H9 (cell line): ENCODE results near the gene MACC1. TPM values are rescaled to one million over a fixed set of nuclear protein-coding genes. Genes with fewer than 3 reads are reported as not detected.

Source experiments
- DNase-seq: peaks from one replicate; pipeline ENCODE4 v3.0.0-alpha.2; 2017
- H2AFZ ChIP-seq: one replicate; pipeline ENCODE4 v1.6.1; 2013; ENCODE audit warnings: mild to moderate bottlenecking, low read length, control low read depth, moderate library complexity
- H2AK5ac ChIP-seq: 2 replicates; pipeline ENCODE4 v1.6.1; 2013; ENCODE audit warnings: low read length, control low read depth, mixed read lengths; ENCODE audit not compliant: insufficient read length
- H2BK120ac ChIP-seq: one replicate; pipeline ENCODE4 v1.6.1; 2013; ENCODE audit warnings: low read depth, mild to moderate bottlenecking, low read length, control low read depth, inconsistent platforms; ENCODE audit not compliant: poor library complexity, severe bottlenecking
- H2BK12ac ChIP-seq: 2 replicates; pipeline ENCODE4 v1.6.1; 2013; ENCODE audit warnings: low read length, control low read depth, mixed read lengths, low read depth; ENCODE audit not compliant: insufficient read length
- H2BK15ac ChIP-seq: 2 replicates; pipeline ENCODE4 v1.6.1; 2013; ENCODE audit warnings: low read depth, low read length, control low read depth
- H2BK20ac ChIP-seq: one replicate; pipeline ENCODE4 v1.6.1; 2013; ENCODE audit warnings: low read depth, mild to moderate bottlenecking, low read length, control low read depth, inconsistent platforms; ENCODE audit not compliant: poor library complexity, severe bottlenecking
- H2BK5ac ChIP-seq: 2 replicates; pipeline ENCODE4 v1.6.1; 2013; ENCODE audit warnings: low read length, control low read depth, mixed read lengths; ENCODE audit not compliant: insufficient read length
- H3K14ac ChIP-seq: 2 replicates; pipeline ENCODE4 v1.6.1; 2013; ENCODE audit warnings: low read length, control low read depth; ENCODE audit not compliant: insufficient read depth
- H3K18ac ChIP-seq: 2 replicates; pipeline ENCODE4 v1.6.1; 2013; ENCODE audit warnings: low read depth, mild to moderate bottlenecking, mixed read lengths, low read length, control low read depth; ENCODE audit not compliant: insufficient read length
- H3K23ac ChIP-seq: 2 replicates; pipeline ENCODE4 v1.6.1; 2013; ENCODE audit warnings: low read length, control low read depth, mixed read lengths, low read depth; ENCODE audit not compliant: insufficient read length
- H3K23me2 ChIP-seq: 2 replicates; pipeline ENCODE4 v1.6.1; 2013; ENCODE audit warnings: low read depth, mild to moderate bottlenecking, mixed read lengths, low read length, control low read depth; ENCODE audit not compliant: insufficient read length, poor library complexity, severe bottlenecking
- H3K27ac ChIP-seq: 2 replicates; pipeline ENCODE4 v1.5.1; 2013; ENCODE audit warnings: low read length, control low read depth, mixed read lengths, low read depth; ENCODE audit not compliant: insufficient read length
- H3K27me3 ChIP-seq: 2 replicates; pipeline ENCODE4 v1.6.1; 2013; ENCODE audit warnings: low read length, control low read depth, inconsistent platforms; ENCODE audit not compliant: insufficient read depth
- H3K4ac ChIP-seq: 2 replicates; pipeline ENCODE4 v1.6.1; 2013; ENCODE audit warnings: low read depth, mild to moderate bottlenecking, control low read depth, inconsistent platforms, low read length, moderate library complexity
- H3K4me1 ChIP-seq: 2 replicates; pipeline ENCODE4 v1.6.1; 2013; ENCODE audit warnings: low read length, control low read depth, inconsistent platforms; ENCODE audit not compliant: insufficient read depth
- H3K4me2 ChIP-seq: 2 replicates; pipeline ENCODE4 v1.6.1; 2013; ENCODE audit warnings: low read length, control low read depth, mixed read lengths; ENCODE audit not compliant: insufficient read length, insufficient read depth
- H3K56ac ChIP-seq: 2 replicates; pipeline ENCODE4 v1.6.1; 2013; ENCODE audit warnings: low read depth, mild to moderate bottlenecking, mixed read lengths, low read length, control low read depth; ENCODE audit not compliant: insufficient read length
- H3K79me1 ChIP-seq: 2 replicates; pipeline ENCODE4 v1.6.1; 2013; ENCODE audit warnings: low read depth, mild to moderate bottlenecking, moderate library complexity, low read length, control low read depth, inconsistent platforms; ENCODE audit not compliant: insufficient read depth, poor library complexity, severe bottlenecking
- H3K79me2 ChIP-seq: 2 replicates; pipeline ENCODE4 v1.6.1; 2013; ENCODE audit warnings: low read length, control low read depth, inconsistent platforms; ENCODE audit not compliant: insufficient read depth
- H3K9ac ChIP-seq: 2 replicates; pipeline ENCODE4 v1.6.1; 2013; ENCODE audit warnings: low read length, control low read depth, mixed read lengths; ENCODE audit not compliant: insufficient read length; ENCODE audit errors: extremely low read depth
- H3K9me3 ChIP-seq: one replicate; pipeline ENCODE4 v1.6.1; 2013; ENCODE audit warnings: low read depth, low read length, inconsistent platforms; ENCODE audit not compliant: control insufficient read depth
- H3T11ph ChIP-seq: one replicate; pipeline ENCODE4 v1.6.1; 2013; ENCODE audit warnings: mild to moderate bottlenecking, low read length, control low read depth, inconsistent platforms
- H4K20me1 ChIP-seq: one replicate; pipeline ENCODE4 v1.6.1; 2013; ENCODE audit not compliant: control insufficient read depth, insufficient read length, insufficient read depth
- H4K5ac ChIP-seq: 2 replicates; pipeline ENCODE4 v1.6.1; 2013; ENCODE audit warnings: low read depth, mild to moderate bottlenecking, mixed read lengths, low read length, control low read depth; ENCODE audit not compliant: insufficient read length
- H4K8ac ChIP-seq: replicated peaks from 2 replicates; pipeline ENCODE4 v1.6.1; 2013; ENCODE audit warnings: low read length, control low read depth, mixed read lengths, low read depth; ENCODE audit not compliant: insufficient read length
- H4K91ac ChIP-seq: 2 replicates; pipeline ENCODE4 v1.6.1; 2013; ENCODE audit warnings: low read depth, mild to moderate bottlenecking, moderate library complexity, mixed read lengths, low read length, control low read depth; ENCODE audit not compliant: insufficient read length
- H3K27ac Mint-ChIP-seq, 3 experiments: 2 replicates in 2 of 3; 3 replicates in 1 of 3; pipeline ENCODE4 v1.8.0; 2020 to 2021; ENCODE audit warnings: mixed read lengths in 3 of 3, mild to moderate bottlenecking in 1 of 3, moderate library complexity in 1 of 3
- H3K27me3 Mint-ChIP-seq: 2 replicates; pipeline ENCODE4 v1.8.0; 2021; ENCODE audit warnings: low read depth, mild to moderate bottlenecking, moderate library complexity, mixed read lengths
- H3K36me3 Mint-ChIP-seq, 3 experiments: 2 replicates in 2 of 3; 3 replicates in 1 of 3; pipeline ENCODE4 v1.8.0; 2020 to 2021; ENCODE audit warnings: low read depth in 3 of 3, mixed read lengths in 3 of 3; ENCODE audit not compliant: insufficient read depth in 1 of 3
- H3K4me1 Mint-ChIP-seq, 2 experiments: 2 replicates each; pipeline ENCODE4 v1.8.0; 2020; ENCODE audit warnings: mixed read lengths in 2 of 2
- H3K4me3 Mint-ChIP-seq, 2 experiments: 2 replicates in 1 of 2; 3 replicates in 1 of 2; pipeline ENCODE4 v1.8.0; 2020 to 2021; ENCODE audit warnings: mild to moderate bottlenecking in 2 of 2, mixed read lengths in 2 of 2, moderate library complexity in 1 of 2
- H3K9me3 Mint-ChIP-seq, 2 experiments: 2 replicates in 1 of 2; 3 replicates in 1 of 2; pipeline ENCODE4 v1.8.0; 2020; ENCODE audit warnings: mild to moderate bottlenecking in 2 of 2, mixed read lengths in 2 of 2, moderate library complexity in 1 of 2
- WGBS: extraction: QIAGEN DNeasy Blood & Tissue Kit; methylation state at CpG from one replicate; pipeline ENCODE4 v1.1.7; 2013; ENCODE audit warnings: missing lambda C conversion rate, low lambda C conversion rate, mixed read lengths; ENCODE audit not compliant: insufficient read length; ENCODE audit errors: extremely low coverage; 5-methylcytosine and 5-hydroxymethylcytosine counted together
- total RNA-seq: library from RNA; stranded (reverse); gene quantifications from 2 replicates; pipeline ENCODE4 v1.2.1, GENCODE V29; 2021
- TF ChIP-seq, protein P1 (sequence below): fragments of 200-600 bp; sonication (generic); conservative IDR thresholded peaks from 3 replicates; pipeline ENCODE4 v1.8.0; 2021; ENCODE audit warnings: antibody characterized with exemption, mild to moderate bottlenecking

Gene MACC1
- total RNA-seq, 1 experiment from 2014 or later = 11.0 TPM

DNA sequence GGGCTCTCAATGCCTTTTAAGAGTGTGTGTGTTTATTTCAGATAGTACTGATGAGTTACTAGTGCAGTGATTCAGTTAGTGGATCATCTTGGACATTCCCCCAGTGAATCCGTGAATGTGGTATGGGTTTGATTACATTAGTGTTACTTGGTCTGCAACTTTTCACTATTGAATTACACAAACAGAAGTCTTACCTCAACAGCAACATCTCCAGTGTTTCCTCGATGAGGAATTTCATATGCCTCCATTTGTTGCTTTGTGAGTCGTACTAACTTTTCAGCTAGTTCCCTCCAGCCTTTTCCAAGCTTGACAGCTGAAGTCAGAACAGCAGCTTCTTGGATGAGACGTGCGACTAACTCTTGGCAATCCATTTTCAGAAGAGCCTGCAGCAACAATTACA is 63.2 kb downstream of the MACC1 start:
- Histone ChIP-seq H3K27me3 (no peaks in the 10 kb centered on the region), H3K4me1 (no peaks in the 10 kb centered on the region), H3K79me2 (no peaks in the 10 kb centered on the region), H3K56ac (no peak overlapping the region), H2AK5ac (no peak overlapping the region), H3K9me3 (no peaks in the 10 kb centered on the region), H2BK120ac (no peak overlapping the region), H2AFZ (no peak overlapping the region), H3K18ac (no peak overlapping the region), H2BK5ac (no peak overlapping the region), H3T11ph (no peak overlapping the region), H4K5ac (no peak overlapping the region), H4K20me1 (no peaks in the 10 kb centered on the region), H3K23ac (no peak overlapping the region), H4K91ac (no peak overlapping the region), H2BK15ac (no peak overlapping the region), H3K4ac (no peak overlapping the region), H3K79me1 (no peaks in the 10 kb centered on the region), H3K14ac (no peak overlapping the region), H3K4me2 (no peak overlapping the region), H3K23me2 (no peaks in the 10 kb centered on the region), H2BK12ac (no peak overlapping the region), H3K27ac (no peak overlapping the region), H4K8ac (no peak overlapping the region), H2BK20ac (no peak overlapping the region), H3K9ac (no peak overlapping the region)
- Mint-ChIP-seq H3K27ac (no peak overlapping the region), H3K4me3 (no peak overlapping the region), H3K4me1 (peaks cover 0 to 10% of the 10 kb centered on the region in 2 experiments; a peak in 1 of 4 replicates), H3K9me3 (no peaks in the 10 kb centered on the region), H3K36me3 (peaks cover 0 to 8% (median 6%) of the 10 kb centered on the region in 3 experiments; a peak in 6 of 7 replicates), H3K27me3 (no peaks in the 10 kb centered on the region)
- TF ChIP-seq, protein P1, sequence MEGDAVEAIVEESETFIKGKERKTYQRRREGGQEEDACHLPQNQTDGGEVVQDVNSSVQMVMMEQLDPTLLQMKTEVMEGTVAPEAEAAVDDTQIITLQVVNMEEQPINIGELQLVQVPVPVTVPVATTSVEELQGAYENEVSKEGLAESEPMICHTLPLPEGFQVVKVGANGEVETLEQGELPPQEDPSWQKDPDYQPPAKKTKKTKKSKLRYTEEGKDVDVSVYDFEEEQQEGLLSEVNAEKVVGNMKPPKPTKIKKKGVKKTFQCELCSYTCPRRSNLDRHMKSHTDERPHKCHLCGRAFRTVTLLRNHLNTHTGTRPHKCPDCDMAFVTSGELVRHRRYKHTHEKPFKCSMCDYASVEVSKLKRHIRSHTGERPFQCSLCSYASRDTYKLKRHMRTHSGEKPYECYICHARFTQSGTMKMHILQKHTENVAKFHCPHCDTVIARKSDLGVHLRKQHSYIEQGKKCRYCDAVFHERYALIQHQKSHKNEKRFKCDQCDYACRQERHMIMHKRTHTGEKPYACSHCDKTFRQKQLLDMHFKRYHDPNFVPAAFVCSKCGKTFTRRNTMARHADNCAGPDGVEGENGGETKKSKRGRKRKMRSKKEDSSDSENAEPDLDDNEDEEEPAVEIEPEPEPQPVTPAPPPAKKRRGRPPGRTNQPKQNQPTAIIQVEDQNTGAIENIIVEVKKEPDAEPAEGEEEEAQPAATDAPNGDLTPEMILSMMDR = no peak
- no CpG with 5 or more reads among the region's 5 CpGs for WGBS
- DNase-seq = no peak
